Sigmoid colon (tissue), 3 donors: ENCODE measurements around the gene AK1.

Experiments
- CTCF ChIP-seq, 4 experiments: fragments of 450-650 bp in 3 of 4; fragments of 200-600 bp in 1 of 4; IDR thresholded peaks; one replicate each; pipeline ENCODE4 v1.5.1; 2016 to 2019; ENCODE audit warnings: antibody characterized with exemption in 4 of 4, mild to moderate bottlenecking in 3 of 4, moderate library complexity in 2 of 4
- POLR2A ChIP-seq, 2 donors: fragments of 450-650 bp; IDR thresholded peaks; one replicate each; pipeline ENCODE4 v1.6.1; 2016; ENCODE audit warnings: antibody characterized with exemption in 2 of 2, mild to moderate bottlenecking in 2 of 2, moderate library complexity in 2 of 2

GRCh38 chr9:127923771-127924170 lies 46.3 kb upstream of the AK1 start:
- no peak for TF ChIP-seq POLR2A (IDR thresholded peaks at IDR 0.05)
- no peak for TF ChIP-seq CTCF (IDR thresholded peaks at IDR 0.05)
